HFF-Myc (cell line): Measurements from ENCODE around the gene RXRA.

Experiments used
- DNase-seq: peaks from one replicate; pipeline ENCODE4 v3.0.0-alpha.2; 2011; ENCODE audit warnings: low read depth; ENCODE audit errors: extremely low read depth
- H3K4me3 ChIP-seq: replicated peaks from 2 replicates; pipeline ENCODE4 v1.5.1; 2011; ENCODE audit warnings: low read depth, mild to moderate bottlenecking, control low read depth, low read length
- TF ChIP-seq, protein P1 (sequence below): IDR thresholded peaks from 2 replicates; pipeline ENCODE4 v1.5.1; 2012; ENCODE audit warnings: mild to moderate bottlenecking, low read depth, low read length, control low read depth; ENCODE audit errors: missing control alignments

RXRA gene

DNA sequence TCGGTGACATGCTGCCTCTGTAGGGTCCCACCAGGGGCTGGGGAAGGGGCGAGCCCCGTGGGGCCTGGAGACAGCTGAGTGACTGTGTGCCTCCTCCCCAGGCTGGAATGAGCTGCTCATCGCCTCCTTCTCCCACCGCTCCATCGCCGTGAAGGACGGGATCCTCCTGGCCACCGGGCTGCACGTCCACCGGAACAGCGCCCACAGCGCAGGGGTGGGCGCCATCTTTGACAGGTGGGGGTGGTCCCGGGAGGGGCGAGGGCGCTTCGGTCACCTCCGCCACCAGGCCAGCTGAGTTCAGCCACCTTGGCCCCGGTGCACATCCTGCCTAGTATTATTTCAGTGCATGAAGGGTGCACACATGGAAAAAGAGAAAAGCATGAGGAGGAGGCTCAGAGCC, 102.8 kb downstream of the RXRA start:
- DNase-seq, result no peak
- no peak overlapping the region for H3K4me3 ChIP-seq
- TF ChIP-seq, protein P1, sequence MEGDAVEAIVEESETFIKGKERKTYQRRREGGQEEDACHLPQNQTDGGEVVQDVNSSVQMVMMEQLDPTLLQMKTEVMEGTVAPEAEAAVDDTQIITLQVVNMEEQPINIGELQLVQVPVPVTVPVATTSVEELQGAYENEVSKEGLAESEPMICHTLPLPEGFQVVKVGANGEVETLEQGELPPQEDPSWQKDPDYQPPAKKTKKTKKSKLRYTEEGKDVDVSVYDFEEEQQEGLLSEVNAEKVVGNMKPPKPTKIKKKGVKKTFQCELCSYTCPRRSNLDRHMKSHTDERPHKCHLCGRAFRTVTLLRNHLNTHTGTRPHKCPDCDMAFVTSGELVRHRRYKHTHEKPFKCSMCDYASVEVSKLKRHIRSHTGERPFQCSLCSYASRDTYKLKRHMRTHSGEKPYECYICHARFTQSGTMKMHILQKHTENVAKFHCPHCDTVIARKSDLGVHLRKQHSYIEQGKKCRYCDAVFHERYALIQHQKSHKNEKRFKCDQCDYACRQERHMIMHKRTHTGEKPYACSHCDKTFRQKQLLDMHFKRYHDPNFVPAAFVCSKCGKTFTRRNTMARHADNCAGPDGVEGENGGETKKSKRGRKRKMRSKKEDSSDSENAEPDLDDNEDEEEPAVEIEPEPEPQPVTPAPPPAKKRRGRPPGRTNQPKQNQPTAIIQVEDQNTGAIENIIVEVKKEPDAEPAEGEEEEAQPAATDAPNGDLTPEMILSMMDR, result no peak

DNA sequence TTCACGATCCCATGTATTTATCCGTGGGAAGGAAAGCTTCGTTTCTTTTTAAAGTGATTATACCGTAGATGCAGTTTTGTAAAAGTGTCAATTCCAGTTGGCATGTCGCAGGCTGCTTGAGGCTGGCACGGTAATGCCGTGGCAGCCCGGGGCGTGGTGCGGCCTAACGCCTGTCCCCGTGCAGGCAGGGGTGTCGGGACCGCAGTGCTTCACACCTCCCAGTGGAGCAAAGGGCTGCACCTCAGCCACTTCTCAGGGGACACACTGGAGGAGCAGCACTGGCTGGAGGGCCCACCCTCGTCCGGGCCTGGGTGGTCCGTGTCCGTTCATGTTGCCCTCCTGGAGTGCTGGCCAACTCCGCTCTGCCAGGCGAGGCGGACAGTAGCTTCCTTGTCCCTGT, 103.2 kb downstream of the RXRA start:
- H3K4me3 ChIP-seq, result no peak overlapping the region
- DNase-seq, result no peak
- TF ChIP-seq, protein P1, result no peak

DNA sequence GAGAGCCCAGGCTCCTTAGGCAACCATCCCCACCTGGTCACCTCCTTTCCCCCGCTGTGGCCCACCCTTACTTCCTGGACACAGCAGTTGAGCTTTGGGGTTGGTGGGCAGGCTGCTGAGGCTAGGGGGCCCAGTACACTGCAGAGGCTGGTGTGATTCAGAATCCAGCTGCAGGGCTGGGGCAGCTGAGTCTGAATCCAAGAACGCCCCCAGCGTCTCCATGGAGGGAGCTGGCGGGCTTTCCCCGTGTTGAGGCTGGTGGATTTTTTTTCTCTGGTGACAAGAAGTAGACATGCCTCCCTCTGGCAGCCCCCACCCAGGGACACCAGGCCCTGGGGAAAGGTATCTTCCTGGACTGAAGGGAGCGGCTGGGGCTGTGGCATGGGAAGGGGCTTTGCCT, 104.8 kb downstream of the RXRA start:
- no peak overlapping the region for H3K4me3 ChIP-seq
- DNase-seq, result no peak
- TF ChIP-seq, protein P1, result no peak

DNA sequence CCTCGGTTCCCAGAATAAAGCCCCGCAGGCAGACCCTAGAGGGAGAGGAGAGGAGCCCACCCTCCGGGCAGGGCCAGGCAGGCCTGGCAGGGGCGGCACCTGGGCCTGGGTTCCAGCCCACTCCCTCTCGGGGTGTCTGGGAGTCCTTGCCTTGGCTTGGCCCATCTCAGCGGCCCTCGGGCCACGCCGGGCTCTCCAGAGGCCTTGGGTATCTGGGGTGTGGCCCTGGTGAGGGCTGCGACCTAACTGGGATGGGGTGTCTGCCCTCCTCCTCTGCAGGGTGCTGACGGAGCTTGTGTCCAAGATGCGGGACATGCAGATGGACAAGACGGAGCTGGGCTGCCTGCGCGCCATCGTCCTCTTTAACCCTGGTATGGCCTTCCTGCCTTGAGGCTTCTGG, 105.4 kb downstream of the RXRA start:
- TF ChIP-seq, protein P1, result no peak
- no peak overlapping the region for H3K4me3 ChIP-seq
- no peak for DNase-seq

DNA sequence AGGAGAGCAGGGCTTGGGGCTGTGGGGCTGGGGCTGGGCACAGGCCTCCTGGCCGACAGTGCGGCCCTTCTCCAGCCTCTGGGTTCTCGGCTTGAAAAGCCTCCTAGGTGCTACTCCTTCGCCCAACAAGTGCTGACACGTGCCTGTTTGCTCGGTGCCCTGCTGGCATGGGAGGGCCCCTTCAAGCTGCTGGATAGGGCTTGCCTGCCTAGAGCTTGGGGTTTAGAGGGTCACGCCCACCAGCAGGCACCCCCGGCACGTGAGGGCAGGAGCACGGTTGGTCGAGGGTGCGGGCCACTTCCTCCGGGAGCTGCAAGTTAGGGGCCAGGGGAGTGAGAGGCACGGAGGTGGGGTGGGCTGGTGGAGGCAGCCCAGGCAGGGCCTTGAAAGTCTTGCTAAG, 106.2 kb downstream of the RXRA start:
- TF ChIP-seq, protein P1, result no peak
- H3K4me3 ChIP-seq, result no peak overlapping the region
- no peak for DNase-seq

GRCh38 chr9:134433101-134433500, 106.8 kb downstream of the RXRA start:
- DNase-seq, result no peak
- TF ChIP-seq, protein P1, result no peak
- H3K4me3 ChIP-seq, result no peak overlapping the region
